TTC549 (cell line): ENCODE data around the gene DRP2.
"Not testable (repeated sequence)": the region's sequence is repeated elsewhere in the genome, so short reads cannot be mapped to it uniquely, and the experiment has no call there.

Source experiments
- FAIRE-seq: peaks from 2 replicates; lab custom pipeline; 2012; peaks lifted over from hg19 to GRCh38; lab: Jason Lieb, UNC

The DRP2 gene, protein sequence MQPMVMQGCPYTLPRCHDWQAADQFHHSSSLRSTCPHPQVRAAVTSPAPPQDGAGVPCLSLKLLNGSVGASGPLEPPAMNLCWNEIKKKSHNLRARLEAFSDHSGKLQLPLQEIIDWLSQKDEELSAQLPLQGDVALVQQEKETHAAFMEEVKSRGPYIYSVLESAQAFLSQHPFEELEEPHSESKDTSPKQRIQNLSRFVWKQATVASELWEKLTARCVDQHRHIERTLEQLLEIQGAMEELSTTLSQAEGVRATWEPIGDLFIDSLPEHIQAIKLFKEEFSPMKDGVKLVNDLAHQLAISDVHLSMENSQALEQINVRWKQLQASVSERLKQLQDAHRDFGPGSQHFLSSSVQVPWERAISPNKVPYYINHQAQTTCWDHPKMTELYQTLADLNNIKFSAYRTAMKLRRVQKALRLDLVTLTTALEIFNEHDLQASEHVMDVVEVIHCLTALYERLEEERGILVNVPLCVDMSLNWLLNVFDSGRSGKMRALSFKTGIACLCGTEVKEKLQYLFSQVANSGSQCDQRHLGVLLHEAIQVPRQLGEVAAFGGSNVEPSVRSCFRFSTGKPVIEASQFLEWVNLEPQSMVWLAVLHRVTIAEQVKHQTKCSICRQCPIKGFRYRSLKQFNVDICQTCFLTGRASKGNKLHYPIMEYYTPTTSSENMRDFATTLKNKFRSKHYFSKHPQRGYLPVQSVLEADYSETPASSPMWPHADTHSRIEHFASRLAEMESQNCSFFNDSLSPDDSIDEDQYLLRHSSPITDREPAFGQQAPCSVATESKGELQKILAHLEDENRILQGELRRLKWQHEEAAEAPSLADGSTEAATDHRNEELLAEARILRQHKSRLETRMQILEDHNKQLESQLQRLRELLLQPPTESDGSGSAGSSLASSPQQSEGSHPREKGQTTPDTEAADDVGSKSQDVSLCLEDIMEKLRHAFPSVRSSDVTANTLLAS

DNA sequence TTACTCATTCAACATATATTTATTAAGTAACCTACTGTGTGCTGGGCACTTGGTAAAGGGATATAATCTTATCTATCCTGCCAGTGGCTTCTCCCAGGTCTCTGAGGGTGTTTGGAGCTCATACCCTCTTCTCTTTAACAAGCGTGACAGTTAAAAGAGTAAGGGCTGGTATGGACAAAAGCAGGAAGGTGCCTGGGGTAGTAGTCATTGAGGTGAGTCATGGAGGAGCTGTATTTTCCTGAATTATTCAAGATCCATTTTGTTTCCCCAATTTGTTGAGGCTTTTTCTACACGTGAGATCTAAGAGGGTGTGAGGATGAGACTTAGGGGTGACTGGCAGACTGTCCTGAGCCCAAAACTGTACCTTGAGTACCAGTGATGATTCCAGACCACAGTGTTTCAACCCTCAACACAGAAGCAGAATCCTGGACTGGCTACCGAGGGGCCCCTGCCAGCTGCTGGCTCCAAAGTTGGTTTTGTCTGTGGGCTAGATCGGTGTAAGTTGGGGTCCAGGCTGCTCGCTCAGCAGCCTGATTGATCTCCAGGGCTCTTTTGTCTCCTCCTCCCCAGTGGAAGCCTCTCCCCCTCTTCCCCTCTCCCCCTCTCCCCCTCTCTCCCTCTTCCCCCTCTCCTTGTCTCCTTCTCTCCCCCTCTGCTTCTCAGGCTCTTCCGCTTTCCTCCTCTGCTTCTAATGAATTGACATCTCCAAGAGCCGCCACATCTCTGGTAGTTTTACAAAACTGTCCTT lies at the start of gene DRP2:
Gene DRP2 (plus strand): TSS at position 671 of the 748 bp plus-strand sequence. CDS start 11,862 bp downstream, outside the sequence.
- FAIRE-seq, result no peak

DNA sequence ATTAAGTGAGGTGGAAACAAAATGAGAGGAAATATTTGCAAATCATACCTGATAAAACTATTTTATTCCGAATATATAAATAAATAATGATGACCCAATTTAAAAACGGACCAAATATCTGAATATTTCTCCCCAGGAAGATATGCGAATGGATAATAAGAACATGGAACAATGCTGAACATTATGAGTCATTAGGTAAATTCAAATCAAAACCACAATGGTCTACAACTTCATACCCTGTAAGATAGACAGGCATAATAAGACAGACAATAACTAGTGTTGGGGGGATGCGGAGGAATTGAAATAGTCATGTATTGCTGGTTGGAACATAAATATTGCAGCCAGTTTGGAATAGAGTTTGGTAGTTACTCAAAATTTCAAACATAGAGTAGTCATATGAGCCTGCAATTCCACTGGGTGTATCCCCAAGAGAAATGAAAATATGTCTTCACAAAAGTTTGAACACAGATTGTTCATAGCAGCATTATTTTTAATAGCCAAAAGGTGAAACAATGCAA lies 47.6 kb upstream of the DRP2 start:
- no peak for FAIRE-seq

- FAIRE-seq, result no peak
Measured at GRCh38 chrX:101176439-101176838, 43.1 kb upstream of the DRP2 start.

DNA sequence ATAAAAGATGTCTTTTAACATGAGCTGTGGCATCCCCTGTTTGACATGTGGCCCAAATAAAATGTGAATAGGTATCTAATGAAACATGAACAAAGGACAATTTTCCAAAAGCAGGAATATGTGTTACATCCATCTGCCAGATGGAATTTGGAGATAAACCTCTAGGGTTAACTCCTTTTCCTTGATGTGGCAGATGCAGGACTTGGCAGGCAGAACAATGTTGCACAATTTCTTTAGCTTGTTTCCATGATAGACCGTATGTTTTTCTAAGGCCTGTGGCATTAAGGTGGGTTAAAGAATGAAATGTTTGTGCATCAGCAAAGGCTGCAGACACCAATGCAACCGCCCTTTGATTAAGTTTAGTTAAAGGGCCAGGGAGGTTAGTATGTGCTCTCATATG lies 34.7 kb upstream of the DRP2 start:
- FAIRE-seq, result not testable (repeated sequence)

- FAIRE-seq, result not testable (repeated sequence)
Measured at GRCh38 chrX:101187961-101188360, 31.6 kb upstream of the DRP2 start.

DNA sequence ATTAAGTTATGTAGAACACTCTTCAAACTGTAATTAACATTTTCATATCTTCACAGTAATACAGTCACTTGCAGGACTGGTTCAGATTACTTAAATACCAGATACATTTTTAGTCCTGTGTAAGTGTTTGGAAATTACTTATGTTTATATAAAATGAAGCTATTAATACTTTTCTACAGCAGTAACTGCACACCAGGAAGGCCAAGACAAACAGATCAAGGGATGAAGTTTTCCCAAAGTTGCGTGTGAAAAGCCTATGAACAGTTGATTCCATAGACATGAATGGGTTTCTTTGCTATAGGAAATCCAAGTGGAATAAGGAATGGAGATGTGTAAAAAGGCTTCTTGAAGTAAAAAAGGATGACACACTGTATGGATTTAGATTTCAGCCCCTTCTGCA lies 28.9 kb upstream of the DRP2 start:
- FAIRE-seq, result no peak

DNA sequence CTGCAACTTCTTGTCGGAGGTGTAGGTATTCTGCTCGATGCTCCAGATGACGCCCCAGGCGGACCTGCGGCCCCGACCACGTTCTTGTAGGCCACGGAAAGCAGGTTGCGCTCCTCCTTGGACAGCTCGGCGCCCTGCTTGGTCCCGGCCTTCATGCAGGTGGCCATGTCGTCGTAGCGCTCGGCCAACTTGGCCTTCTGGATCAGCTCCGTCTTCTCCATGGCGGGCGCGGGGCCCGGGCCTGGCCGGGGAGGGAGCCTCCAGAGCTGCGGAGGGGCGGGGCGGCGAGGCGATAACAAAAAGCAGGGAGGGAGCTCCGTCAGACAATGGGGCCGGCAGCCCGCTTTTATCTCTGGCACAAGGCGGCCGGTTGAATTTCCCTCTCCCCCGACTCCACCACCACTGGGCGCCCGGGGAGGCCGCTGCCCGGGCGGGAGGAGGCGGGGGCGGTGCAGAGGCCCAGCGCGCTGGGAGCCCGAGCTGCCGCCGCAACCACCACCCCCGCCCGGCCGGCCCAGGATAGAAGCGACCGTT lies 28.3 kb upstream of the DRP2 start:
- FAIRE-seq, result no peak

GRCh38 chrX:101195442-101196173 lies 24.0 kb upstream of the DRP2 start:
- FAIRE-seq, result no peak

DNA sequence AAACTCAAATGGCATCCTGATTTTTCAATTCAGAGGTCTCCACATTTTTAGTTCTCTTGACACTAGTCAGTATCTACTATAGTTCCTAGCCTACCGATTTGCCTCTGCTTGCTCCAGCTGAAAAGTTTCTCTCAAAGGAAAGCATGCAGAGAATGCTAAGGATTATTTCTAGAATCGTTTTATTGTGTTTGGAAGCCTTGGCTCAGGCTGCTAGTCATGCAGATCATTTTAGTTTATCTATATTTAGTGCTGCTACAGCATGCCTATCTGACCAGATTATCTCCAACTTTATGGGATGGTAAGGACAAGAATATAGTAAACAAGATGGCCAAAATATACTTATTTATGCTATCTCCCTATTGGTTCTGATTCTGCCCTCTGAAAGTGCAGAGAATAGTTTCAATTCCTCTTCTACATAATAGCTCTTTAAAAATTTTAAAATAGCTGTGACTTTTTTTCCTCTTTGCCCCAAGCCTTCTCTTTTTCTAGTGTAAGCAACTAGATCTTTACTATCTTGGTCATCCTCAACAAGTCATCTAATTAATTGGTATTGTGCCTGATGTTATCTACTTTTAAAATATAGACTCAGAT lies 15.7 kb upstream of the DRP2 start:
- no peak for FAIRE-seq

GRCh38 chrX:101206471-101206870 lies 13.1 kb upstream of the DRP2 start:
- FAIRE-seq, result no peak

- FAIRE-seq, result no peak
Measured at GRCh38 chrX:101208152-101208905, 11.3 kb upstream of the DRP2 start.

DNA sequence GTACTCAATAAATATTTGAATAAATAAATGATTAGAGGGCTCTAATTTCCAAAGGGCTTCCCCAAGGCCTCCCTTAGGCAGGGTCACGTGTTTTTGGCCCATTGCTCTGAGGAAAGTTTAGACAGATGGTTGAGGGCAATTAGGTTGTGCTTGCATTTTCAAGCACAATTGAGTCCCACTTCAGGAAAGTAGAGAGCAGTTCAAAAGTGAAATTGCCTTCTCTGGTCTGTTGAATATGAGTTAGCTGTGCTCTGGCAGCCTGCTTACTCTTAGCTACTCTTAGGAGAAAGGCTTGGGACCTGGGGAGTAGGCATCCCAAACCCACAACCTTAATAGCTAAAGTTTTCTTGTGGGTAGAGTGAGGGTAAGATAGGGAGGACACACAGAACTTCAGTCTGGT lies 9.0 kb upstream of the DRP2 start:
- FAIRE-seq, result no peak

GRCh38 chrX:101217689-101218088 lies 1.9 kb upstream of the DRP2 start:
- no peak for FAIRE-seq

GRCh38 chrX:101219864-101220346 lies 319 bp downstream of the DRP2 start:
- FAIRE-seq, result no peak

GRCh38 chrX:101220662-101221260 lies 1.2 kb downstream of the DRP2 start:
- FAIRE-seq, result no peak

DNA sequence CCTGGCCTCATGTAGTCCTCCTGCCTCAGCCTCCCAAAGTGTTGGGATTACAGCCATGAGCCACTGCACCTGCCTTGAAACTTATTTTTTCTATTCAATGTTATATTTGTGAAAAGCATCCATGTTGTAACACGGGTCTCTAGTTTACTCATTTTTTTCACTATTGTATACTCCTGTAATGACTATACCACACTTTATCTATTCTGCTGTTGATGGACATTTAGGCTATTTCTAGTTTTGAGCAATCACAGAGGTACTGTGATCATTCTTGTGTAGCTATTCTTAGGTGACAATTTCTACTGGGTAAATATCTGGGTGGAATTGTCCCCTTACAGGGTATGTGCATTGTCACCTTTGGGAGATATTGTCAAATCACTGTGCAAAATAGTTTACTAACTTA lies 3.6 kb downstream of the DRP2 start:
- FAIRE-seq, result no peak

- FAIRE-seq, result no peak
Measured at GRCh38 chrX:101229170-101229569, 9.6 kb downstream of the DRP2 start.

DNA sequence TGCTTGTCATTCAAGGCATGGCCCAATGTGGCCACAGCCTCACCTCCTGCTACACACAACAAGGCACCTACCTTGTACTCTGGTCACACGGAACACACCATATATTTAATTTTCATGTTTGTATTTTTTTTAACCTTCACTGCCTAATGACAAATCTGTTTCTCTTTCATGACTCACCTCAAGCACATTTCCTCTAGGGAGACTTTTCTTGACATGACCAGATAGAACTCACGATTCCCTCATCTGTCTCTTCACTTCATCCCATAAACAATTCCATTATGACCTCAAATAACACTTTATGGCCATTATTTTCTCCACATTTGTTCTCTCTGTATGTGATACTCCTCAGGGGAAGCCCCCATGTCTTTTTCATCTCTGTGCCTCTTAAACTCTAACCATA lies 11.1 kb downstream of the DRP2 start:
- FAIRE-seq, result no peak

DNA sequence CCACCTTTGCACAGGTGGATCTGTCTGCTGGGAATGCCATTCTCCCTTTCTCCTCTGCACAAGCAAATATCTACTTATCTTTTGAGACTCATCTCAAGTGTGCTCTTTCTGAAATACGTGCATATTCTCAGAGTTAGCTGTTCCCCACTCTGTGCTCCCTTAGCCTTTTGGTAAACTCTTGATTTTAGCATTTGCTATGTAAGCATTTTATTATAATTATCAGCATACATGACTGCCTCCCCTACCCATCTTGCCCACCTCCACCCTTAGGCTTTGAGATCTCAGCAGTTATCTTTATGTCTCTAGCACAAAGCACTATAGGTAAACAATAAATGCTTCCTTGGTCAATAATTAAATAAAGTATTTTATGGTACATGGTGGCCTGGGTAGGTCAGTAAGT lies 11.5 kb downstream of the DRP2 start:
- FAIRE-seq, result no peak

GRCh38 chrX:101232316-101232715 lies 12.7 kb downstream of the DRP2 start:
- FAIRE-seq, result no peak
